GM21515 (cell line): ENCODE data around the gene NFIX.

ENCODE experiments used
- ATAC-seq: cut with Tn5 transposase; IDR thresholded peaks from one replicate; pipeline ENCODE4 v1.9.1; 2021; ENCODE audit not compliant: unreplicated experiment

The NFIX gene

DNA sequence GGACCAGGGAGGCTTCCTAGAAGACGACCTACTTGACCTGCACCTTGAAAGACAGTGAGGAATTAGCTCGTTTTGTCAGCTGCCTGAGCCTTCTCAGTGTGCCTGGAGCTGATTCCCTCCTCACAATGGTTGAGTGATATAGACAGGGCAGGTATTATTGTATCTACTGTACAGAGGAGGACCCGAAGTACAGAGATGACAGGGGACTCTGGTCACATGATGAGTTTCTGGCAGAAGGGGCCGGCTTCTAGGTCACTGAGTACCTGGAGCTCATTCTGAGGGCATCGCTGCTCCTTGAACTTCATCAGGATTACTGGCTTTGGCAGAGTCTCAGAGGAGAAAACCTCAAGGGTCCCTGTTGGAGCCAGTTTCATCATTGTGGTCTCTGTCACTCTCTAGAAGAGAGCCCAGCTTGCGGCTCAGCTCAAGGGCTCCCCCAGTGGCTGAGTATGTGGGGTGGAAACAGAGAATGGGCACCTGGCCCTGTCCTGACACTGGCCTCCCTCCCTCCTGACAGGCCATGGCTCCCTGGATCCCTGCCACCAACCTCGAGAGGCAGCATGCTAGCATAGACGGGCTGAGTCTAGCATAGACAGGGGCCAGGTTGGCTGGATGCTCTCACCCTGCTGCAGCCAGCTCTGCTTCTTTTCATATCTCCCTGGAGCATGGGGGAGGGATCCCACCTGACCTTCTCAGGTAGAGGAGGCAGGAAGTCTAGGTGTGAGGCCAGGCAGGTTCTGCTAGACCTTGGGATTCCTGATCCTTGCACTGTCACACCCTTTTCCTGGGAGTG lies 38.7 kb downstream of the NFIX start:
- ATAC-seq, result no peak

DNA sequence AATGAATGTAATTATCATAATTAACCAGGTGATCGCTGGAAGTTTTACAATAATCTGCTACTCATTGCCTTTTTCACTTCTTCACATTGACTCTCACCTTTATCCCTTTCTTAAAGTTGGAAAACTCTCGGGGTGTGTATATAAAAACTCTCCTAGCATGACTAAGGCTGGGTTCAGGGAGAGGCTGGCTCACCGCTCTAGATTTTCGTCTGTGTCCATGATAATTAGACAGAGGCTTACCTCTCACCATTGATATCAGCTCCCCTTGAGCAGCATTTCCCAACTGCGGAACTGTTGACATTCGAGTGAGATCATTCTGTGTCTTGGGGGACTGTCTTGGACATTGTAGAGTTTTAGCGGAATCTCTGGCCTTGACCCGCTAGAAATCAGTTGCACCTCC lies 39.4 kb downstream of the NFIX start:
- ATAC-seq, result no peak

DNA sequence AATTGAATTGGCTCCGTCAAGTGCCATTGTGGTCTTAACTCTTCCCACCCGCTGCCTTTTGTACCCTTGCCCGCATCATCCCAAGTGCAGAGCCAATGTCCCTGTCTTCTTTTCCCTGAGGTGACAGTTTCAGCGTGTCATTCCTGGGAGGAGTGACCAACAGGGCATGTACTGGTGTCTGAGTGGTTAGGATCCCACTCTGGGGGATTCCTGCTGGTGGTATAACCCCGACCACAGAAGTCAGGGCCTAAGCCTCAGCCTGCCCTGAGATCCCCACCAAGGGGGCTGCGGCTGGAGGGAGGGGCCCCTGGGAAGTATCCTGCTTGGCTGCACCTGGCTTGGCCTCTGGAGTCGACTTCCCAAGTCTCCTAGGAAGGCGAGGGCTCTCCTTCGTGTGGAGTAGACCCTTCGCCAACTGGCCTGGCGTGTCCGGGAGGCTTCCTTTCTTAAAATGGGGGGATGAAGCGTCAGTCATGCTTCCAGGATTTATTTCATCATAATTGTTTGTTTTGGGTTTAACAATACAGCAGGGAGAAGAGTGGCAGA lies 40.6 kb downstream of the NFIX start:
- ATAC-seq, result no peak

DNA sequence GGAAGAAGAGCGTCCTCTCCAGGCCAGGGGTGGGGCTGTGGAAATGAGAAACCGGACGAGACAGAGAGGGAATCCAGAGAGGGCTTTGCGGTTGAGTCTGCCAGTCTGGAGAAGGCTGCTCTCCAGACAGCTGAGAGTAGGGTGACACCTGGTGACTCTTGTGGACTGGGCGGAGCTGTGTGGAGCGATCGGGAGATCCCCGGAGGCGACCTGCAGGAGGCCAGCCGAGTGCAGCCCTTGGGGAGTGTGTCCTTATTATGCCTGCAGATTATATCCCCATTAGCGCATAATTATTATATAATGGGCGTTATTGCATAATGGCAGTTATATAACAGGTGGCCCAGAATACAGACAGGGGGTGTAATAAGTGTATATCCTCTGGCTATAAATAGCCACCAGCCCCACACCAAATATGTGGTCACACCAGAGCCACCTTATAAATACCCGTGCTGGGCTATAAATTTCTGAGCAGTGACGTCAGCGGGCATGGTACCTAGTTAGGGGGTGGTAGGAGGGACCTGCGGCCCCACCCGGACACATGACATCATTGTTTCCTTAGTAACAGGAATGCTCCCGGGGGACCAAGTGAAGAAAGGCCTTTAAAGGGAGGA lies 41.2 kb downstream of the NFIX start:
- ATAC-seq, result no peak

DNA sequence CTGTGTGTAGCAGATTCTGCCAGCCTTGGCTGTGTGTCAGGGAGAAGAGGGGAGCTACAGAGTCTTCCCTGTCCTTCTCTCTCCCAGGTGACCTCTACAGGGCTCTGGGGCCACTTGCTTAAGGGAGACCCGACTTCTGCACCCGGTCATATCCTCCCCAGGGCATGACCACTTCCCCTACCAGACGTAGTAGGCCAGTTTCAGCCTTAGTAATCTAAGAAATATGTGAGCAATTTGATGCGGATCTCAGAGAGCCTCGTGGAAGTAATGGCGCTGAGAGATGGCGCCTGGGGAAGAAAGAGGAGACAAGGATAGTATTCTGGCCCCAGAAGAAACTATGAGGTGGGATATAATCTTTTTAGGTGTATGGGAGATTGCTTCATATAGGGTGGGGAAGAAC lies 41.9 kb downstream of the NFIX start:
- no peak for ATAC-seq

DNA sequence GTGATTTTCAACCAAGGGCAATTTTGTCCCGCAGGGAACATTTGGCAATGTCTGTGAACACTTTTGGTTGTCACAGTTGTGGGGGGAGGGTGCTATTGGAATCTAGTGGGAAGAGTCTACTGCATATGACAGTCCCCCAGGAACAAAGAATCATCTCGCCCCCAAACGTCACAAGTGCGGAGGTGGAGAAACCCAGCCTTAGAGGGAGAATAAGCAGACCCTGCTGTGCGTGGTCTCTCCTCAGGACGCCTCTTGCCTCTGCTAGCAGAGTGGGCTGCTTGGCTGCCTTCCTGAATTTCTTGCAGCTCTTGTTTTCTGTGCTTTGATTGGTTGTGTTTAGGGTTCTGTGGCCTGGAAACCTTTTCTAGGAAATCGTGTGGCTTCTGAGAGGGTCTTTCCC lies 42.5 kb downstream of the NFIX start:
- ATAC-seq, result no peak

DNA sequence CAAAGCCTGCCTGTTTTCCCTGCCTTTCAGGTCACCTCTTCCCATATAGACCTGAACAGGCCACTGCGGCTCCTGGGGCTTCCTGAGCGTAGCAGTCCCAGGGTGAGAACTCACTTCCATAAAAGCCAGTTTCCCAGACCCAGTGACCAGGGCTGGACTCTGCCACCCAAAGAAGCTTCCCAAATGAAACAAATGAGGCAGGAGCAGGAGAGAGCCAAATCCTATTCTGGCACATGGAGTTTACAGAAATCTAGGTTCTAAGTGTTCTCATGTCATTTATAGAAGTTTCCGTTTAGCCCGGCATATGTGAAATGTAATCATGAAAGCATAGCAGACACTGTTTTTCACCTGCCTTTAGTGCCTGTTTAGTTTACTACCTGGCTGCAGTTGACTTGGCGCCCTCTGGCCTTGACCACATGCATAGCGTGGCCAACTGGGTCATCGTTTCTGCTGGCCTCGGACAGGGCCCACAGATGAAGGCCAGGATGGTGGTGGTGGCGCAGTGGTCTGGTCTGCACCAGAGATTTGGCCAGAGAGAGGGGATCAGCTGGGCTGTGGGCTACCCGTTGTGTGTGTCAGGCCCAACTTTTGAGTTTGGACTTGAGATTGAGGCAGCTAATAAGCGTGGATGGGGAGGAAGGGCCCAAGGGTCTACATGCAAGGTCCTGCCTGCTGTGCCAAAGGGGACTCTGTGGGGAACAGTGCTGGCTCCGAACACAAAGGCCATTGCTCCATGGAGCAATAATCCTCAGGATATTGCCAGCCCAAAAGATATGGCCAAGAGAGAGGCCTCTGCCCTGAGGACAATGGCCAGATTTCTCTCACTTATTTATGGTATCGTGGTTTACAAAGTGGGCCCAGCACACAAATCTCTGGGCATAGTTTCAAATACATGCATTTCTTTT lies 43.3 kb downstream of the NFIX start:
- no peak for ATAC-seq

DNA sequence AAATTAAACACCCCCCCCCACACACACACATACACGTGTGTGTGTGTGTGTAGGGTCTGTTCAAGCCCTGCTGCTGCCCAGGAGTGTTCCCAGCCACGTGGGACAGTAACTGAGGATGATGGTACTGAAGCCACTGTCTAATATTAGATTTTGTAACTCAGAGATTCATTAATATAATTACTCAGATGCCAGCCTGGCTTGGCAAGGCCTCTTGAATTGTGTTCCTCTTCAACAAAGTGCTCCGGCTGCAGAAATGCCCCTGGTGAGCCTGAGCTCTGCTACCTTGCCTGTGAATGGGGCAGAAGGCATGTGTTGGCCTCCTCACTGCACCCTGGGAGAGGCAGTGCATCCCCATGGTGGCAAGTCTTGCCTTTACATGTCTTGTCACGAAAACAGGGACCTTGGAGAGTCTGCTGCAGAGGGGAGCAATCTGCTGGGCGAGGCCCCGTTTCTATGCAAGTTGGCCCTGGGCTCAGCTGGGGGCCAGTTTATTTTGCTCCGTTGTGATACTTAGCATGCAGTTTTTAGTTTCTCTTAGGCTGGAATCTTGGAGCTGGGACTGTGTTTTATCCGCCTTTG lies 44.0 kb downstream of the NFIX start:
- no peak for ATAC-seq

DNA sequence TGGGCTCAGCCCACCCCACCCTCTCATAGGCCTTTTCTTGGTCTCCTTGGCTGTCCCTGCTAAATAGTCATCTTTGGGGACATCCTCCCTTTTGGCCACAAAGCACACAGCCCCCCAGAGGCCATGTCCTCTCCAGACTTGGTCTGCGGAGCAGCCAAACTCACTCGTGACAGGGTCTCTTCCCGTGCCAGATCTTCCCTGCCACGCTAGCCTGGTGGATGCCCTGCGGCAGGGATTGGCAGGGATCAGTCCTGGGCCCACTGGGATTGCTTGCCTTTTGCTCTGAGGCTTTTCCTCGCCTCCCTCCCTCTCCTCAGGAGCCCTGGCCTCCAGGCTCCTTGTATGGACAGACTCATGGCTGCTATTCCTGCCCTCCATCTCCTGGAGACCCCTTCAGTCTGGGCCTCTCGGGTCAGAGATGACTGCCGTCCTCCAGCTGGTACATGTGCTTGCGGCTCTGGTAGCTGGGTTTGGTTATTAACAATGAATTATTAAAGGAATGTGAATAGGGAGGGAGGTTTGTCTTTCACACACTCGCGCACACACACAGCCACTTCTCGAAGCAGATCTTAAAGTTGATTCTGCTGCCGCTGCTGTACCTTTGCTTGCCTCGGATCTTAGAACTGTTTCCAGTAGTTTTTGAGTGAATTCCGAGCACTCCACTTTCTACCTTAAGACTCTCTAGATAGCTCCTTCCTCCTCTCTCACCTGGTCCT lies 45.1 kb downstream of the NFIX start:
- no peak for ATAC-seq

DNA sequence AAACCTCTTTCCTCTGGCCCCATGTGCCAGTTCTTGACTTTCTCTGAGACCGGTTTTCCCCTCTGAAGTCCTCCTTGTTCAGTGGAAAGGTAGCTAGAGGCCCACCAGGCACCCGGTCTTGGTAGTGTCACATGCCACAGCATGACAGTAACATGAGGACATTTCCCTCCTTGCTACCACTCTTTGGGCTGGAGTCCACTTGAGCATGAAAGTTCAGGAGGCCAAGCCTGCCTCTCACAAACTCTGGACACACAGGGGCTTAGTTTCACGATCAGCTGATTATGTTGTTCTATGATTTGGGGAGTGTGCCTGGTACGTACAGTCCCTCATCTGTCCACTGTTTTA lies 45.6 kb downstream of the NFIX start:
- ATAC-seq, result no peak

DNA sequence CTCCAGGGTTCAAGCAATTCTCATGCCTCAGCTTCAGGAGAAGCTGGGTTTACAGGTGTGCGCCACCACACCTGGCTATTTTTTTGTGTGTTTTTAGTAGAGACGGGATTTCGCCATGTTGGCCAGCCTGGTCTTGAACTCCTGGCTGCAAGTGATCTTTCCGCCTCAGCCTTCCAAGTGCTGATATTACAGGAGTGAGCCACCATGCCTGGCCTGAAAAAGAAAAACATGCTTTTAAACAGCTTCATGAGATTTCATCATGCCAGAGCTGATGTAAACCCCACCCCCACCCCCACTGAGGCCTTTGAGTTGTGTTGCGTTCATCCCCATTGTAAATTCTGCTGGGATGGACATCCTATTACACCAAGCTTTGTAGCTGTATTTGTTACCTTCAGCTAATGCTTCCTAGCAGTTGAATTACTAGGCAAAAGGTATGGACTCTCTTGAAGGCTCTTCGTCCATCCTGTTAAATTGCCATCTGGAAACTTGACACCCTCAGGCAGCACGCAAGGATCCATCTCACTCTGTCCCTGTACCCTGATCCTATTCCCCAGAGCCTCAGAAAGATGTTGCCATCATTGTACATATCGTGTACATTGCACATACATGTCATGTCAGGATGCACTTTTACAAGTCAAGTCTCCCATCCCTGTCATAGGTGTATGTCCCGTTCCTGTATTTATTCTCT lies 47.3 kb downstream of the NFIX start:
- no peak for ATAC-seq

DNA sequence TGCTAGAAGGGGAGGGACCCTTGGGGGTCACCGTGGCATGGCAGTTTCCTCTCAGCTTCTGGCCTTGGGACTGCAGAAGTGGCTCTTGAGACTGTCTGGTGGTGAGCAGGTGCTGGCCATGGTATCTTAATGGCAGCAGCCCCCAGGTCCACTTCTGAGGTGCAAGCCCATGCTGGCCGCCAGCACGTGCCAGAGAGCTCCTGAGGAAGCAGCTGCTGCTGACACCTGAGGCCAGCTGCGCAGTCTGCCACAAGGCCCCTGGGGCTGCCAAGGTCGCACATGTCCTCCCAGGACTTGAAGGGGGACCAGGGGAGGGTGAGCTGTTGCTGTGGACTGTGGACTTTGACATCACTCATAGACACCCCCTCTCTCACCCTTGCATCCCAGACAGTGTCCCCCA lies 48.0 kb downstream of the NFIX start:
- ATAC-seq, result no peak

DNA sequence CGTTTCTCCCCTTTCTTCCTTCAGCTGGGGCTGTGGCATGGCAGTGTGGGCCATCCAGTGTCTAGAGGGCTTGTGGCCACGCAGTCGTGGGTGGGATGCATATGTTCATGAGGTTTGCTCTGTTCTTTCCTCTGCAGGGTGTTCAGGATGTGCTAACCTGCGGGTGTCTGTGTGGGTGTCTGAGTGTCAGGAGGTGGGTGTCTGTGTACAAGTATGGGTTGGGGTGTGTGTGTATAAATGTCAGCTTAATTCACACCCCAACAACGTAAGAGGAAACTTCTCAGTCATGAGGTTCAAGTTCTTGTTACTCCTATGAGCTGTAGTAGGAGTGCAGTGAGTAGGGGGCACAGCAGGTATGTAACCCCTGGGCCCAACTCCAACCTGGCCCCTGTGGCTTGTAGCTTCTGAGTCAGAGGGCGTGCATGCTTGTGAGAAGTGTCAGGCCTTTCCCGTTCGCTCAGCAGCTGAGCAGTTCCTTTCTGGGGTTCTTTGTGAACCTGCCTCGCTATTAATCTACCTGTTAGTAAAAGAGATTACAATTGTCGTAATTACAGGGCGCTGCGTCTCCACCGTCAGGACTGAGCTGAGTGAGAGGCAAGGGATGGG lies 49.1 kb downstream of the NFIX start:
- ATAC-seq, result no peak

DNA sequence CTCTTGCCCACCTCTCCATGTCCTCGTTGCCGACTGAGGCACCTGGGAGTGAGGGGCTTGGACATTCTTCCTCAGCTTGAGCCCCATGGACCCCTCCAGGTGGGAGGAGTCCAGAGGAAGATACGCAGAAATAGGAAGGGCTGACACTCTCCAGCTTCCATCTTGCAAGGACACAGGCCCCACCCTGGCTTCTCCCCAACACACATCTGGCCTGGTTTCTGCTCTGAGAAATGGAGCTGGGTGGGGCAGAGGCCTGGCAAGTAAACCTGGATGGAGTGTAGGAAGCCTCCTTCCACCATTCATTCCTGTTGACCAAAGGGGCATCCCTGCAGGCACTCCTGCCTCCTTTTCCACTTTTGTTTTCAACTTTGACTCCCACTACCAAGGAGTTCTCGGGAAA lies 50.5 kb downstream of the NFIX start:
- ATAC-seq, result no peak

DNA sequence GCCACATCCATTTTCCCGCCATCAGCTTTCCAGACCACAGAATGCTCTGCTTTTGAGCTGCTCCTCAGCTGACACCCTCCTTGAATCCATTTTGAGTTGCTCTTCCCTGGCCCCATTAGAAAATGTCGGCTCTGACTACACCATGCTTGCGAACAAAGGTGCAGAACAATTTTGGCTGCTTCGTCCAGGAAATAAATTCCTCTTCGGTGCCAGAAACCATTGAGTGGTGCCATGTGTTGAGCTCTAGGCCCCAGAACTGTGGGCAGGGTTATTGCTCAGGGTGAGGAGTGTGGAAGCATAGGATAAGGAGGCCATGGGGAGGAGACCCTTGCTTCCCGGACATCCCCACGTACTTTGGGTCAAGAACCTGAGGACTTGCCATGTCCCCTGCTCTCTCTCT lies 52.1 kb downstream of the NFIX start:
- ATAC-seq, result no peak

DNA sequence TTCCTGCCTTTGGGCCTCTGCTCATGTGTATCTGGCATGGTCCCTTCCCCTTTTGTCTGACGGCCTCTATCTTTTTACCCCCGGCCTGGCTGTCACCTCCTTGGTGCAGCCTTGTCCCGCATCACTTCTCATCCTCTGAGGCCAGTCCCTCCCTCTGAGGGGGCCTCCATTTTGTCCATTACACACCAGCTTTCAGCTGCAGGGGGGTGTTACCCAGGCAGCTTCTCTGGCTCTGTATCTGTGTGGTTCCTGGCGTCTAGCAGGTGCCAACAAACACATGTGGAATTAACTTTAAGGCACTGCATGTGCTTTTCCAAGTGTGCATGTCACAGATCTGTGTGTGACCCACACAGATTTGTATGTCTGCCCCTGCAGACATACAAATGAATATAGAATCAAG lies 55.0 kb downstream of the NFIX start:
- no peak for ATAC-seq

DNA sequence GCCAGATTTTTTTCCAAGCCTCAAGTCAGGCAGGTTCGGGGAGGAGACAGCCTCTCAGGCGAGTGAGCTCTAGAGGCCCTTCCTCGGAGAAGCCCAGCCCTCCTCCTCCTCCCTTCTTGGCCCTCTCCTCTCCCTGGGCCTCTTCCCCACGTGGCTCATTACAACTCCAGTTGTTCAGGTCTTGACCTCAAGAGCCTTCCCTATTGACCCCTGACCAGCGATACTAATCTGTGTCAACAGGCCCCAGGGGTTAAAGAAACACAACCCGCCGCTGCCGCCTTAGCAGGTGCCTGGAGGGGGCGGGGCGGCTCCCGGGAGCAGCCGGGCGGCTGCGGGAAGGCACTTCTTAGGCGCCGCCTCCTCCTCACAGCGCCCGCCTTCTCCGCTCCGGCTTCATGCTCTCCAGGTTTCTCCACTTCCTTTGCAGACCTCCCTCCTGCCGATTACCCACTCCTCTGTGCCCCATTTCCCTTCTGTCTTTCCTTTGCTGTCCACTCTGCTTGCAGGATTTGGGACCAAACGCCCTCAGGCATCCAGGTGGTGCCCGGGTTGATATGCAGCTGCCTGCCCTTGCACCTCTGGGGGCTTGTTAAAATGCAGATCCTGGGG lies 56.4 kb downstream of the NFIX start:
- no peak for ATAC-seq

DNA sequence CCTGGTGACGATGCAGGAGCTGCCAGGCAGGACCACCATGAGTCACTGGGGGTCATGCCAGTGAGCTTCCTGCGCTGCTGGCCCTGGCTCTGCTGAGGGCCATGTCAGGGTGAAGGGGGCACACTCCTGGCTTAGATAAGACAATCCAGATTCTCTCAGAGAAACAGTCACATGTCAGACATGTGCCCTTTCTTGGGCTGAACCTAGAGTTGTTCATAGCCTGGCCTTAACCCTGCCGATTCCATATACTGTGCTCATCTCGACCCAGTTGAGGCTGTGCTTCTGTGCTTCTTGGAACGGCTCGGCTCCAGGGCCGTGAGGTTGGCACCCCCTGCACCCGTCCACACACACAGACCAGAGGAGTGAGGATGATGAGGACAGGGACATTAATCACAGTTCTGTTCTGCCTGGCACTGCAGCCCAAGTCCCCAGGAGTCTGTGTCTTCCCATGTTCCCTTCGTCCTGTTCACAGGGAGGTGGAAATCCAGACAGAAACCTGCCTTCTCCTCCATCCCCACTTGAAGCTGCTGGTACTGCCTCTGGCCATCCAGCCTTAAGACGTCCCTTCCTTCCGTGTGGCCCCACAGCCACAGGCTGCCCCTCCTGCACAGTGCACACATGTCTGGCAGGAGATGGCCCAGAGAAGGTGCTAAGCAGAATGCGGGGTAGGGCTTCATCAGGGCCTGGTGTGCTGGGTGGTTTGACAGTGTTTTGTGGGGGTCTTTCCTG lies 57.3 kb downstream of the NFIX start:
- ATAC-seq, result no peak

DNA sequence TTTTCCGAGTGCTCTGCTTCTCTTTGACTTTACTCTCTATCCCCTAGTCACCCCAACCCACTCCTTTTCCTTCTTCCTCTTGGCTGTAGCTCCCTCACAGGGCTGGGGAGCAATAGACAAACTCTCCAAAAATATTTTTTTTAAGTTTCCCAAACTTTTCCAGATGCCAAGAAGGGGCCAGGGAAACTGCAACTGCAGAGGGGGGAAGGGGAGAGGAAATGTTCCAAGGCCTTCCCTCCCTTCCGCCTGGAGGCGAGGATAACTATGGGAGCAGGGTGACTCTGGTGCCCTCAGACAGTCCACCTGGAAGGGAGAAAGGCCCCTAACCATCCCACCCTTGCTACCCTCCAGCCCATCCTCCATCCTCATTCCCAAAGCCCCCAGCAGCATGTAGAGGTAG lies 58.0 kb downstream of the NFIX start:
- ATAC-seq, result no peak
